ENCODE results near the gene FAT4. TPM values are rescaled to one million over a fixed set of nuclear protein-coding genes. Genes with fewer than 3 reads are reported as not detected.

Gene FAT4, protein sequence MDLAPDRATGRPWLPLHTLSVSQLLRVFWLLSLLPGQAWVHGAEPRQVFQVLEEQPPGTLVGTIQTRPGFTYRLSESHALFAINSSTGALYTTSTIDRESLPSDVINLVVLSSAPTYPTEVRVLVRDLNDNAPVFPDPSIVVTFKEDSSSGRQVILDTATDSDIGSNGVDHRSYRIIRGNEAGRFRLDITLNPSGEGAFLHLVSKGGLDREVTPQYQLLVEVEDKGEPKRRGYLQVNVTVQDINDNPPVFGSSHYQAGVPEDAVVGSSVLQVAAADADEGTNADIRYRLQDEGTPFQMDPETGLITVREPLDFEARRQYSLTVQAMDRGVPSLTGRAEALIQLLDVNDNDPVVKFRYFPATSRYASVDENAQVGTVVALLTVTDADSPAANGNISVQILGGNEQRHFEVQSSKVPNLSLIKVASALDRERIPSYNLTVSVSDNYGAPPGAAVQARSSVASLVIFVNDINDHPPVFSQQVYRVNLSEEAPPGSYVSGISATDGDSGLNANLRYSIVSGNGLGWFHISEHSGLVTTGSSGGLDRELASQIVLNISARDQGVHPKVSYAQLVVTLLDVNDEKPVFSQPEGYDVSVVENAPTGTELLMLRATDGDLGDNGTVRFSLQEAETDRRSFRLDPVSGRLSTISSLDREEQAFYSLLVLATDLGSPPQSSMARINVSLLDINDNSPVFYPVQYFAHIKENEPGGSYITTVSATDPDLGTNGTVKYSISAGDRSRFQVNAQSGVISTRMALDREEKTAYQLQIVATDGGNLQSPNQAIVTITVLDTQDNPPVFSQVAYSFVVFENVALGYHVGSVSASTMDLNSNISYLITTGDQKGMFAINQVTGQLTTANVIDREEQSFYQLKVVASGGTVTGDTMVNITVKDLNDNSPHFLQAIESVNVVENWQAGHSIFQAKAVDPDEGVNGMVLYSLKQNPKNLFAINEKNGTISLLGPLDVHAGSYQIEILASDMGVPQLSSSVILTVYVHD (N-terminal part only)
- 1.4 to 2.7 TPM (median 1.7 TPM) in 5 replicates for total RNA-seq (2022; extraction: Qiagen RNA extraction)

DNA sequence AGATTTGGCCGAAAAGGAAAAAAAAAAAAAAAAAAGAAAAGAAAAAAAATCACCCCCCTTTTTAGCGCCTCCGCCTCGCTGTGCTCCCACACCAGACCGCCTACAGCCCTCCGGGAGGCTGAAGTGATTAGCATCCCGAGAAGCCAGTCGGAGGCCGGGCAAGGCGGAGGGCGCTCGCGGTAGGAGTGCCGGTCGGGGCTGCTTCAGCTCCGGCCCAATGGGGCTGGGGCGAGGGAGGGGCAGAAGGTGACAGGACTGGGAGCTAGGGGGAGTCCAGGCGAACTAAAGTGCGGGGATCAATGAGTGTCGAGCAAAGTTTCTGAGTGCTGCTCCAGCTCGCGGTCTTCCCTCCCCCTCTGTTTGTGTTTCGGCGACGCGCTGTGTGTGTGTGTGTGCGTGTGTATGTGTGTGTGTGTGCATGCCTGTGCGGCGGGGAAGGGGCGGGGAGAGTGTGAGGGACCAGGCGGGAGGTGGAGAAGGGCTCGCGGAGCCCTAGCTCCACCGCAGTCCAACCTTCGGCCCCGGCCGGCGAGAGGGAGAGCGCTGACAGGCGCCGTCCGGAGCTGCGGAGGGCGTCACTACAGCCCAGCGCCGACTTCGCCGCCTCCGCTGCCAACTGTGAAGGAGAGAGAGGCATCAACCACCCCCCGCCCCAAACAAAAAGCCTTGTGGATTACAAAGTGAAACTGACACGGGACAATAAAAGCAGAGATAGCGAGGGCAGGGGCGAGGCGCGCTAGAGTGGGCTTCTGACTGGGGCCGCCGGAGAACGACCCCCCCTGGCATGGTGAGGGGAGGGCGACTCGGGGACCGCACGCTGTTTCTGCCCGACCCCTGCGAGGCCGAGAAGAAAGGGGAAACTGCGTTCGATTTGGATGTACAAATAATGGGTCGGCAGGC lies at the start of gene FAT4:
TSS of gene FAT4 (plus strand) at position 280 of the 900 bp plus-strand sequence. CDS start 1,457 bp downstream, outside the sequence.

All from A549 treated with AZD2906 at 1 μM for 4 hours (cell line).